GM11168 (cell line): Measurements from ENCODE around the gene KLHL22.
"Not testable (repeated sequence)": the region's sequence is repeated elsewhere in the genome, so short reads cannot be mapped to it uniquely, and the experiment has no call there.

ENCODE experiments used
- in situ Hi-C: fragments of 300-500 bp; cut with MboI; formaldehyde crosslinking; loops from one replicate; pipeline ENCODE4 v1.12.0; 2022; ENCODE audit warnings: low sequenced_read_pairs; ENCODE audit not compliant: unreplicated experiment

The KLHL22 gene

GRCh38 chr22:20506543-20507252 lies 11.1 kb upstream of the KLHL22 start:
- in situ Hi-C loops, result no loop called here

GRCh38 chr22:20504293-20504922 lies 8.8 kb upstream of the KLHL22 start:
- in situ Hi-C loops, result not testable (repeated sequence)

GRCh38 chr22:20503816-20504215 lies 8.2 kb upstream of the KLHL22 start:
- in situ Hi-C loops, result no loop called here

- in situ Hi-C loops, result no loop called here
Observed at GRCh38 chr22:20499769-20500168, 4.2 kb upstream of the KLHL22 start.

- in situ Hi-C loops, result no loop called here
Observed at GRCh38 chr22:20498913-20499312, 3.3 kb upstream of the KLHL22 start.

- in situ Hi-C loops, result no loop called here
Observed at GRCh38 chr22:20497426-20497825, 1.8 kb upstream of the KLHL22 start.

GRCh38 chr22:20495861-20496681 lies 476 bp upstream of the KLHL22 start:
- in situ Hi-C loops, result no loop called here

- in situ Hi-C loops, result no loop called here
Observed at GRCh38 chr22:20491346-20491745, 4.2 kb downstream of the KLHL22 start.

- in situ Hi-C loops, result no loop called here
Observed at GRCh38 chr22:20490941-20491307, 4.7 kb downstream of the KLHL22 start.

GRCh38 chr22:20490183-20490940 lies 5.2 kb downstream of the KLHL22 start:
- in situ Hi-C loops, result no loop called here

- in situ Hi-C loops, result no loop called here
Observed at GRCh38 chr22:20488946-20489345, 6.6 kb downstream of the KLHL22 start.

GRCh38 chr22:20487715-20488114 lies 7.9 kb downstream of the KLHL22 start:
- in situ Hi-C loops, result no loop called here

- in situ Hi-C loops, result no loop called here
Observed at GRCh38 chr22:20486229-20486628, 9.4 kb downstream of the KLHL22 start.

- in situ Hi-C loops, result no loop called here
Observed at GRCh38 chr22:20484948-20485683, 10.5 kb downstream of the KLHL22 start.

- in situ Hi-C loops, result no loop called here
Observed at GRCh38 chr22:20483771-20484170, 11.8 kb downstream of the KLHL22 start.

GRCh38 chr22:20483143-20483506 lies 12.5 kb downstream of the KLHL22 start:
- in situ Hi-C loops, result not testable (repeated sequence)

- in situ Hi-C loops, result no loop called here
Observed at GRCh38 chr22:20479612-20480196, 15.9 kb downstream of the KLHL22 start.

GRCh38 chr22:20478059-20478458 lies 17.5 kb downstream of the KLHL22 start:
- in situ Hi-C loops, result not testable (repeated sequence)

GRCh38 chr22:20475569-20475968 lies 20.0 kb downstream of the KLHL22 start:
- in situ Hi-C loops, result not testable (repeated sequence)

GRCh38 chr22:20475115-20475436 lies 20.5 kb downstream of the KLHL22 start:
- in situ Hi-C loops, result no loop called here
